GM12878 (cell line): ENCODE data around the gene DIP2A.

ENCODE experiments used
- BMI1 ChIP-seq: fragments of 450-650 bp; IDR thresholded peaks from 2 replicates; pipeline ENCODE4 v1.6.1; 2016; ENCODE audit warnings: mild to moderate bottlenecking, moderate library complexity, borderline replicate concordance
- CTCF ChIP-seq, 3 experiments: IDR thresholded peaks in 2 of 3; conservative IDR thresholded peaks in 1 of 3; 2 replicates each; pipeline ENCODE4 v1.5.1; 2011; ENCODE audit warnings: low read depth in 3 of 3, low read length in 3 of 3, mild to moderate bottlenecking in 3 of 3, control low read depth in 2 of 3, moderate library complexity in 2 of 3, inconsistent platforms in 1 of 3, mixed read lengths in 1 of 3; ENCODE audit not compliant: control insufficient read depth in 2 of 3, insufficient read depth in 1 of 3; ENCODE audit errors: extremely low read depth in 1 of 3
- EGR1 ChIP-seq, 2 experiments: IDR thresholded peaks; 1 replicate in 1 of 2; 2 replicates in 1 of 2; pipeline ENCODE4 v1.6.1; 2011 to 2012; ENCODE audit warnings: low read depth in 2 of 2, low read length in 2 of 2, borderline replicate concordance in 1 of 2, mild to moderate bottlenecking in 1 of 2, moderate library complexity in 1 of 2
- ELK1 ChIP-seq: IDR thresholded peaks from 2 replicates; pipeline ENCODE4 v1.6.1; 2012; ENCODE audit warnings: low read depth, low read length, improper control_type of control experiment
- HCFC1 ChIP-seq: fragments of 150-350 bp; IDR thresholded peaks from 2 replicates; pipeline ENCODE4 v1.6.1; 2014; ENCODE audit warnings: low read length
- HDAC2 ChIP-seq: fragments of 200-600 bp; sonication (generic); IDR thresholded peaks from 2 replicates; pipeline ENCODE4 v1.6.1; 2017
- MYC ChIP-seq: IDR thresholded peaks from 2 replicates; pipeline ENCODE4 v1.6.1; 2011; ENCODE audit warnings: mild to moderate bottlenecking, low read length, moderate library complexity, inconsistent platforms; ENCODE audit not compliant: insufficient read depth, insufficient replicate concordance, insufficient read length, severe bottlenecking
- NFYB ChIP-seq: IDR thresholded peaks from 2 replicates; pipeline ENCODE4 v1.6.1; 2011; ENCODE audit warnings: low read depth, mild to moderate bottlenecking, low read length, improper control_type of control experiment, moderate library complexity; ENCODE audit not compliant: insufficient read depth
- SP1 ChIP-seq: IDR thresholded peaks from one replicate; pipeline ENCODE4 v1.6.1; 2011; ENCODE audit warnings: low read depth, low read length
- ZNF592 ChIP-seq: fragments of 450-650 bp; IDR thresholded peaks from 2 replicates; pipeline ENCODE4 v1.6.1; 2017; ENCODE audit warnings: mild to moderate bottlenecking, moderate library complexity
- TF ChIP-seq, protein P1 (sequence below): IDR thresholded peaks from 2 replicates; pipeline ENCODE4 v1.6.1; 2012; ENCODE audit warnings: mild to moderate bottlenecking, low read depth, low read length
- TF ChIP-seq, protein P2 (sequence below): IDR thresholded peaks from 2 replicates; pipeline ENCODE4 v1.6.1; 2012; ENCODE audit warnings: low read depth, low read length, improper control_type of control experiment

DNA sequence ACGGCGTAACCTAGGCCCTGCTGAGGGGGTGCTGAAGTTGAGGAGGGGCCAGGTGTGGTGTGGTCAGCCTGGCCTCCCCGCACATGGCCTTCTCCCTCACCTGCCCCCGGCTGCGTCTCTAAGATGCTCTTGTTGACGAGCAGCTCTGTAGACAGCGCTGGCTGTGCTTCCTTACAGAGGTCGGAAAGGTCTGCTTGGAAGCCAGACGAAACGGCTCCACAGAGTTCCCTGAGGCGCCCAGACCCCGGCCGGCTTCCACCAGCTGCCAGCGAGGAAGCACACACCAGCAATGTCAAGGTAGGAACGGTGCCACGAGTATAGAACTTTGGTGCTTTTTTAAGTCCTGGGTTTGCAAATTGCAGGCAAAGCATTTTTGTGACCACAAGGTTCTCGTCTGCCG, 18.8 kb upstream of the DIP2A start:
- TF ChIP-seq ZNF592: no peak
- TF ChIP-seq CTCF (IDR thresholded peaks at IDR 0.05 in 2 of 3, conservative IDR thresholded peaks at IDR 0.05 in 1 of 3; ENCODE audit: control insufficient read depth in 2 of 3, extremely low read depth in 1 of 3, insufficient read depth in 1 of 3, low read depth in 3 of 3, low read length in 3 of 3): no peak
- no peak for TF ChIP-seq EGR1 (IDR thresholded peaks at IDR 0.05; ENCODE audit: borderline replicate concordance in 1 of 2, low read depth in 2 of 2, low read length in 2 of 2)
- TF ChIP-seq BMI1: no peak
- TF ChIP-seq HDAC2: no peak
- TF ChIP-seq, protein P1, sequence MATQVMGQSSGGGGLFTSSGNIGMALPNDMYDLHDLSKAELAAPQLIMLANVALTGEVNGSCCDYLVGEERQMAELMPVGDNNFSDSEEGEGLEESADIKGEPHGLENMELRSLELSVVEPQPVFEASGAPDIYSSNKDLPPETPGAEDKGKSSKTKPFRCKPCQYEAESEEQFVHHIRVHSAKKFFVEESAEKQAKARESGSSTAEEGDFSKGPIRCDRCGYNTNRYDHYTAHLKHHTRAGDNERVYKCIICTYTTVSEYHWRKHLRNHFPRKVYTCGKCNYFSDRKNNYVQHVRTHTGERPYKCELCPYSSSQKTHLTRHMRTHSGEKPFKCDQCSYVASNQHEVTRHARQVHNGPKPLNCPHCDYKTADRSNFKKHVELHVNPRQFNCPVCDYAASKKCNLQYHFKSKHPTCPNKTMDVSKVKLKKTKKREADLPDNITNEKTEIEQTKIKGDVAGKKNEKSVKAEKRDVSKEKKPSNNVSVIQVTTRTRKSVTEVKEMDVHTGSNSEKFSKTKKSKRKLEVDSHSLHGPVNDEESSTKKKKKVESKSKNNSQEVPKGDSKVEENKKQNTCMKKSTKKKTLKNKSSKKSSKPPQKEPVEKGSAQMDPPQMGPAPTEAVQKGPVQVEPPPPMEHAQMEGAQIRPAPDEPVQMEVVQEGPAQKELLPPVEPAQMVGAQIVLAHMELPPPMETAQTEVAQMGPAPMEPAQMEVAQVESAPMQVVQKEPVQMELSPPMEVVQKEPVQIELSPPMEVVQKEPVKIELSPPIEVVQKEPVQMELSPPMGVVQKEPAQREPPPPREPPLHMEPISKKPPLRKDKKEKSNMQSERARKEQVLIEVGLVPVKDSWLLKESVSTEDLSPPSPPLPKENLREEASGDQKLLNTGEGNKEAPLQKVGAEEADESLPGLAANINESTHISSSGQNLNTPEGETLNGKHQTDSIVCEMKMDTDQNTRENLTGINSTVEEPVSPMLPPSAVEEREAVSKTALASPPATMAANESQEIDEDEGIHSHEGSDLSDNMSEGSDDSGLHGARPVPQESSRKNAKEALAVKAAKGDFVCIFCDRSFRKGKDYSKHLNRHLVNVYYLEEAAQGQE: no peak
- TF ChIP-seq, protein P2, sequence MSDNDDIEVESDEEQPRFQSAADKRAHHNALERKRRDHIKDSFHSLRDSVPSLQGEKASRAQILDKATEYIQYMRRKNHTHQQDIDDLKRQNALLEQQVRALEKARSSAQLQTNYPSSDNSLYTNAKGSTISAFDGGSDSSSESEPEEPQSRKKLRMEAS: no peak
- no peak for TF ChIP-seq SP1
- TF ChIP-seq NFYB: no peak
- no peak for TF ChIP-seq ELK1
- TF ChIP-seq MYC: no peak
- no peak for TF ChIP-seq HCFC1
